Hepatic stellate cell (primary cell): ENCODE results near the gene PHF12.
A peak's percentile ranks its signal among the peaks of the same experiment; 100 is the strongest.

Experiments used
- DNase-seq: peaks from one replicate; pipeline ENCODE4 v3.0.0; 2011; ENCODE audit warnings: low spot score

The PHF12 gene

DNA sequence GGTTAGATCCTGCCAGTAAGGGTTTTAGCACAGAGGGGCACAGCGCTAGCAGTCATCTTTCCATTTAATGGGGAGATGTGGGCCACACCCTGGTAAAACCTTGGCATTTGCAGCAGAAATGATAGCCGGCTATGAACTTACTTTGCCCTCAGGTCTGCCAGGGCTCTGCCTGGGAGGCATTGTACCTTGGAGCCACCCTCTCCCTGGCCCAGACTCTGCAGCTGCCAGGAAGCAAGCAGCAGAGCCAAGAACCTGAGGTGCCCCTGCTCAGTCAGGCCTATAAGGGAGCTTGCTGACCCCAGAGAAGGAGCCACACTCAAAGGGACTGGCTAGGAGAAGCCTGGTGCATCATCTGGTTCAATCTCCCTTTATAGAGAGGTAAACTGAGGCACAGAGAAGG, 23.7 kb upstream of the PHF12 start:
- DNase-seq = no peak

DNA sequence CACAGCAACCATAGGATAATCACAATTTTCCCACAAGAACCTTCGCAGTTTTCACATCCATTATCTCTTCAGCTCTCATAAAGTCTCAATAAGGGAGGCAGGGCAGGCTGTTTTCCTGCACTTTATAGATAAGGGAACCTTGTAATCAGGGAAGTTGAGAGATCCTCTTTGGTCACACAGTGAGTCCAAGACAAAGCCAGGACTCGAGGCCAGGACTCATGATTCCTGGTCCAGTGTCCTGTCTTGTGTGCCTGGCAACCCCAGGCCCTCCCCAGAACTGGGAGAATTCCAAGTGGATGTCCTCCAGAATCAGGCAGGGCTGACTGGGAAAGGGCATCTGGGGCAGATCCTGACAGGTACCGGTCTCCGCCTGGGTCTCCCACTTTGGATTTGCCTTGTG, 23.1 kb upstream of the PHF12 start:
- no peak for DNase-seq

DNA sequence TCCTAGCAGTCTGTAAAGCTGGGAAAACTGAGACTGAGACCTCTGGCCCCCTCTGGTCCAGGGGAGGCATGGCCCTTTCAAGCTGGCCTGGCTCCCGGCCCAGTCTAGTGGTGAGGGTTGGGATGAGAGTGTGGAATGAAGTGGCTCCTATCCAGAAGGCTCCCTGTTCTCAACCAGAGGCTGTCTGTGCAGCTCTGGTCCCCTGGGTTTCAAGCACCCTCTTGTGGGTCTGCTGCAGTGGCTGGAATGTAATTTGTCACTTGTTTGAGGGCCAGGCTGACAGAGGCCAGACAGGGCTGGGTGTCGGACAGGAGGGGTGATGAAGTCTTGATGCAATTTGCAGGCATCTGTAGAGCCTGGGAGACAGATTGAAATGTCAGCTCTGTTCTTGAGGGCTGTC, 22.1 kb upstream of the PHF12 start:
- DNase-seq = peak; percentile 69

DNA sequence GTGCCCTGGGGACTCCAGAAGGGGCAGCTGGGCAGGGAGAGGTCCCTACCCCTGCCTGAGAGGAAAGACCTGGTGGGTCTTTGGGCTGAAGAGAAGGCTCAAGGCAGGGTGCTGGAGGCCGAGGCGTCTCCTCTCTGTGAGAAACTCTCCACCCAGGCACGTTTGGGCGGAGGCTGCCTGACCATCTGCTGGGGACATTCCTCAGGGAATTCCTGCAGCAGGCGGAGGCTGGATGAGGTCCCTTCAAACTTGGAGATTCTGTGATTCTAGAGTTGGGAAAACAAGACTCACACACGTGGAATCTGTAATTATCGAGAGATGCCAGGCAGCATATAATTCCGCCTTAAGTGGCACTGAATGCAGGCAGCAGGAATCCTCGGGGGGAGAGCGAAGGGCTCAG, 21.1 kb upstream of the PHF12 start:
- DNase-seq = no peak

DNA sequence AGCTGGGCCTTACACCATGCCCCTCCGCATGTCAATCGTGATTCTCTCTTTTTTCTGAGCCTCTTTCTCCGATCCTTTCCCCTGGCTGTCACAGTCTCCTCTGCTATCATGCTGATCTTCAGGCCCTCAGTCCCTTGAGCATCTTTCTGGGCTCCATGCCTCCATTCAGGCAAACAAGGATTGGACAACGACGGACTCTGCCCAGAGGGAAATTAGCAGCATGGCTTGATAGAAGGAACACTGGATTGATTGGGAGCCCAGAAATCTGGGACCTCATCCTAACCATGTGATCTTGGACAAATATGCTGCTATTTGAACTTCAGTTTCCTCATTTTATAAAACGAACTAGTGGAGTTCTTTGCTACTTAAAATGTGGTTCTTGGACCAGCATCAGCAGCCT, 19.6 kb upstream of the PHF12 start:
- DNase-seq = no peak

DNA sequence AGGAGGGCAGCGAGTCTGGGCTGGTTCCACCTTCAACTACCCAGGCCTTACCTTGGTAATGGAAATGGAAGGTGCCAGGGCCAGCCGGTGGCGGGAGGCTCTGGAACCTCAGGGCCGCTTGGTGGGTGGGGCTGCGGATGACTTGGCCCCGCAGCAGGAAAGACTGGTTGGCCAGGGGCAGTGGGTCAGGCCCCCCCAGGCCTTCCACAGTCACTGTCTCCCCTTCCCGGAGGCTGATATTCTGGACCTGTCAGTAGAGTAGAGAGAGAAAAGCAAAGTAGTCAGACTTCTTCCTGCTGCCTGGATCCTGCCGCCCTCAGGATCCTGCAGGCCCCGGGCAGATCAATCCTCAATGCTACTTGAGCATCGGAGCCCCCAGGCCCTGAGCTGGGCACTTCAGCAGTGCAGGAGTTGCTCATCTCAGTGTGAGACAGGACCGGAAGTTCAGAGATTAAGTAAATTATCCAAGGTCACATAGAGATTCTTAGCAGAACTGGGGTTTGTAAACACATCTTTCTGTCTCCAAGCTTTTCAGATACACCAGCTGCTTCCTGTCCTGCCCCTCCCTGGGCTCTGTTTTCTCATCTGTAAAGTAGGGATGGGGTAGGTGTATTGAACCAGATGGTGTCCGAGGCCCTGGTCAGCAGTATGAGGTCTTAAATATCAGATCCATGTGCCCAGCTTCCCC, 18.5 kb upstream of the PHF12 start:
- no peak for DNase-seq

DNA sequence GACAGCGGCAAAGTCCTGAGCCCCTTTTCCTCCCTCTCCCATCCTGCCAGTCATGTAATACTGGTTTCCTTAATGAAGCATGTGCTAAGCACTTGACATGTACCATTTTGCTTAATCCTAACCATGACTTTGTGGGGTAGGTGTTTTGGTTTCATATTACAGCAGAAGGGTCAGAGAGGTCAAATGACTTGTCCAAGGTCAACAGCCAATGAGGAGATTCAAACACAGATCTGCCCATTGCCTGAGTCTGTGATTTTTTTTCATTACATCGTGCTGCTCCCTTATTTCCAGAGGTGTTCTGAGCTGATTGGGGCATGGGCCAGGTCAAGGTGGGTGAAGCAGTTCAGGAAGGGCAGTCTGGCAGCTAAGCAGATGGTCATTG, 17.6 kb upstream of the PHF12 start:
- no peak for DNase-seq

DNA sequence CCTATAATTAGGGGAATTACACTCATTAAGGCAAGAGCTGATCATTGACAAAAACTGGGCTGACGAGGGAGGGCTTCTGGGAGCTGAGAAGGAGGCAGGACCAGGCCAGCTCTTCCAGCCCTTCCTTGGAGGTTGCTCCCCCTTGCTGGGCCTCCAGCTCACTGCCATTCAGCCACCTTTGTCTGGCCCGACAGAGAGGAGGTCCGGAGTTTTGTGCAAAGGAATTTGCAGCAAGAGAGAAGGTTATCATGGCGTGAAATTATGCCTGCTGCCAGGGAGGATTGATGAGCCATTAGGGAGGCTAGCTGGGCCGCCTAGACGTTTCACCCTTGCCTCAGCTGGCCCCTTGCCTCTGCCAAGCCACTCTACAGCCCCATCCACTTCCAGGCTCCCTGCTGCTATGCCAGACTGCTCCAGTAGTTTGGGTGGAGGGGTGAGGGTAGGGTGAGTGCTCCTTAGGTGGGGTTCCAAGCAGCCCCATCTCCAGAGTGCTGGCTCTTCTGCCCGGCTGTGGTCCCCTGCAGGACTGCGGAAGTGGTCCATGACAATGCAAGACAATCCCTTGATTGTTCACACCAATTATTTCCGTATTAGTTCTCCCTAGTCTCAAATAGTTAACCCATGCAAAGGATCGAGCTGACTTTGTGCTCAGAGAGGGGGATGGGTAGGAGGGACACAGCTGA, 17.1 kb upstream of the PHF12 start:
- no peak for DNase-seq

DNA sequence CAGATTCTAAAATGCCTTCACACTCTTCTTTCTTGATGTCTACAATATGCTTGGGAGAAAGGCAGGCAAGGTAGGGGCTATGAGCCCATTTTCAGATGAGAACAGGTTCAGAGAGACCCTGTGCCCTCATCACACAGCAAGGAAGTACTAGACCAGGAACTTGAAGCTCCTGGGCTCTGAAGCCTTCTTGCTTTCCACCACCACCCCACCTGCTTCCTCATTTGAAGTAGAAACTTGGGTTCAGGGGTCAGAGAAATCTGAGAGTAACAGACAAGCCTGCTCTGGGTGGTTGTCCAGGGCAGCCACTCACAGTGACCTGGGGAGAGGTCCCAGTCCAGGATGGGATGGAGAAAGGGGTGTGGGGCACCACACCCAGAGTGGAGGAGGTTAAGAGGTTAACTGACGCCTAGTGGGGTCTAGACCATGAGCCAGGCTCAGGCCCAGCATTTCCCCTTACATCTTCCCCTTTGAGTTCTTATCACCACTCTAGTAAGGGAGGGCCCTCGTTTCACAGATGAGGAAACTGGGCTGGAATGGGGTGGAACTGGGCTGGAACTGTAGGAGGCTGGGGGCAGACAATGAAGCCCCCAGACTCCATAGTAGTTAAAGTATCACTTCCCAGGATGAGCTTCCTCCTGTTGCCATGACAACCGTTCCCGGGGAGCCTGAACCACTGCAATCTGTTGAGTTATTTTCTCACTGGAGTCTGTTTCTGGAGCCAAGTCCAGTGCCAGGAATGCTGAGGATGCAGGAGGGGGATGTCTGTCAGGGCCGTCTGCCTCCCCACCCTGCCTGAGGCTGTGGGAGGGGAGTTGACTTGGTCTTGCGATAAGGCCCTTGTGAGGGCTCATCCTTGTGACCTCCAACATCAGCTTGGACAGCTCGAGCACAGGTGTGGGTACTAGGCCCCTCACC, 16.2 kb upstream of the PHF12 start:
- no peak for DNase-seq

DNA sequence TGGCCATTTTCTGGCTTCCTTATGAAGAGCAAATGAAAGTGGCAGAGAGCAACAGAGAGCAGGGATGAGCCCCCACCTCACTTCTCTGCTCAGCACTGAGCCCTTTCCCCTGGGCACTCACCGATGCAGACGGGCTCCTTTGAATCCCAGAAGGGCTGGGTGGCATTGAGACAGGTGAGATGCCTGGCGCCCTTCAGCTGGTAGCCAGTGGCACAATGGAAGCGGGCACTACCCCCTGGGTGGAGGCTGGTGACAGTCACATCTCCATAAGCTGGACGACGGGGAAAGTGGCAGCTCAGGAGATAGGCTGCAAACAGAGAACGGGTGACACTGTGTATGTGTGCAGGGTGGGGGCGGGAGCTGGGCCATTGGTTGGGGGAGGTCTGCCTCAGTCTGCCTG, 12.5 kb upstream of the PHF12 start:
- DNase-seq = no peak

DNA sequence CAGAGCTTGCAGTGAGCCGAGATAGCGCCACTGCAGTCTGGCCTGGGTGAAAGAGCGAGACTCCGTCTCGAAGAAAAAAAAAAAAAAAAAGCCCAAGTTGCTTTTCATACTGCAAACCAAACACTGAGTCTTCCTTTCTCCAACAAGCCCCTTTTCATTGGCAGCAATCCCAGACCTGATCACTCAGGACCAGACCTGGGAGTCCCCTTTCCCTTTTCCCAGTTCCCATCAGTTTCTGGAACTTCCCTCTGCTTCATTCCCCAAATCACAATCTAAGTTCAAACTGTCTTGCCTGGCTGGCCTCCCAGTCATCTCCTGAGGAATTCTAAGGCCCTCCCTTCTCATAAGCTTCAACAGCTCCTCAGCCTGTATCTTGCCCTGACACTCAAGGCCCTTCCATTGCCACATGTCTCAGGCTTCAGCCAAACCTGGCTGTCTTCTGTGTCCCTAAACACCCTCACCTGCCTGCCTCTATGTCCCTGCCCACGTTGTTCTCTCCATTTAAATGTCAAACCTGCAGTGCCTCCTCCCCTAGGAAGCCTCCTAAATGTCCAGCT, 11.8 kb upstream of the PHF12 start:
- DNase-seq = no peak

DNA sequence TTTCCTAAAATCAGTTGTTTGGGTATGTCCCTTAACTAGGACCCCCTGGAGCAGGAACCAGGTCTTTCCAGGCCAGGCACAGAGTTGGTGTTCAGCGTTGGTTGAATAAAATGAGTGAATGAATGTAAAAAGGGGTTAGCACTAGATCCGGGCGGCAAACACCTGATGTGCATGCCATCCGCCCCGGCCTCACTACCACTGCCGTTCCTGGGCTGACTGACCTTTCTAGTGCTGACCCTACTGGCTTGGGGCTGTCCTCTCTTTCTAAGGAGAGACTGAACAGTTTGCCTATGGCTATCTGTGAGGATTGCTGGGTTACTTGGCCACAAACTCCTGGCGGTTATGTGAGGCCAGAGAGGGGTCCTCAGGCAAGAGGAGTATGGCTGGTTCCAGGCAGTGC, 10.1 kb upstream of the PHF12 start:
- DNase-seq = no peak

DNA sequence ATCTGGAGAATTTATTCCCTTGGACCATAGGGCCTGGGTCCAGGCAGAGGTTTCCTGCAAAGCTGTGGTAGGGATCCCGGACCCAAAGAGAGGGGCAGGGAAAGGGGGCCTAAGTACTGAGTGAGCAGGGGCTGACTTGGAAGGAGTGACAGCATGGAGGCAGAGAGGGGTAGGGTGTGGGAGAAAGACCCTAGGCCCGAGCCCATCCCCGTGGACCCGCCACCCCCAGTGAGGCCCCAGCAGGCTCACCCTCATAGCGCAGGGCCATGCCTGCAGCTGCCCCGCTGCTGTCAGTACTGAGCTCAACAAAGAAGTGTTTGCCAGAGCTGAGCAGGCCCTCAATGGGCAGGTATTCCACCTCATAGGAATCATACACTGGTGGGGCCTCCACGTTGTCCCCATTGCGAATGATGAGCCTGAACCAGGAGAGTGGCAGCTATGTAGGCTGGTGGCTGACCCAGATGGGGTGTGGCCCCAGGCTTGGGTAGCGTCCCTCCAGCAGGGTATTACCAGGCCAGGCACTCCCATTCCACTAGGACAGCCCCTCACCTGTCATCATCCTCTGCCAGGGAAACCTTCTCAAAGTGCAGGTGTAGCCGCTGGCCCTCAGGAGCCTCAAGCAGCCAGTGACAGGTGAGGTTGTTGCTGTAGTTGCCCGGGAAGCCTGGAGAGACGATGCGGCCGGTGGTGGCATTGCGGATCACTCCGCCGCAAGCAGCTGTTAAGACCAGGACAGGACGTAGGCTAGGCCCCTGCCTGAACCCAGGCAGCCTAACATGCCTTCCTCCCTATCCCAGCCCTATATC, 9.1 kb upstream of the PHF12 start:
- DNase-seq = no peak

DNA sequence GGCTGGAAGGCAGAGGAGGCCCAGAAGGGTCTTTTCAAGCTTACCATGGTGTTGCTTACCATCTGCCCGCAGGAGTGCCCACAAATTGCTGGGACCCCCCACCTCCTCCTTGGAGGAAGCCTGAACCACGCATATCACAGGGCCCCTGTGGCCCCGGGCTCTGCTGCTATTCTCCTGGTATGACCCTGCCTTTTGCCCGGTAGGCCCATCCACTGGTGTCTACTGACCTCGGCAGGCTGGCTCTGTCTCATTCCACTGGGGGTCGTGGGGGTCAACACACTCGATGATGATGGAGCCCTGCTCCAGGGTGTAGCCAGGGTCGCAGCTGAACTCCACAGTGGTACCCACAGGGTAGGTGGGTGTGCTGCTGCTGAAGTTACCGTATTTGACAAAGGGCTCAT, 8.2 kb upstream of the PHF12 start:
- no peak for DNase-seq

DNA sequence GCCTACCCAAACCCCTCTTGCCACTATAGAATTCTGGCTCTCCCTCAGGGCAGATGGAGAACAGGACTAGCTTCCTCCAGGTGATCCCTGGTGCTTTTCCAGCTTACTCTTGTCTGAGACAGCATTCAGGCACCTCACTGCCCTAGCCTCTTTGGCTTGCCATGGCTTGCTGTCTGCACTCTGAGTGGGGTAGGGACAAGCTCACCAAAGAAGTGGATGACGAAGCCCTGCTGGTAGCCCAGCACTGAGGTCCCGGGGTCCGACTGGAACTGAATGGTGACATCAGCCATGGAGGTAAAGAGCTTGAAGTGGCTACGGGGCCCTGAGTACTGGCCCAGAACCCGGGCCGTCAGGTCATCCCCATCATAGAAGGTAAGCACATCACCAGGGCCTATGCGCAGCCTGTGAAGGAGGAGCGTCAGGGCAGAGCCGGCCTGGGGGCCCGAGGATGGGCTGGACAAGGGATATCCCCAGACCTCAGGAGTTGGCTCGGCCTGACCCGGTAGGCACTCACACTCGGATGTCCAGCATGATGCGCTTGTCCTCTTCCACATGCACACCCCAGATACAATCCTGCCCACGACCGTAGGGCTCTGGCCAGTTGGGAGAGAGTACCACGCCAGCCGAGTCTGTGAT, 7.6 kb upstream of the PHF12 start:
- no peak for DNase-seq

DNA sequence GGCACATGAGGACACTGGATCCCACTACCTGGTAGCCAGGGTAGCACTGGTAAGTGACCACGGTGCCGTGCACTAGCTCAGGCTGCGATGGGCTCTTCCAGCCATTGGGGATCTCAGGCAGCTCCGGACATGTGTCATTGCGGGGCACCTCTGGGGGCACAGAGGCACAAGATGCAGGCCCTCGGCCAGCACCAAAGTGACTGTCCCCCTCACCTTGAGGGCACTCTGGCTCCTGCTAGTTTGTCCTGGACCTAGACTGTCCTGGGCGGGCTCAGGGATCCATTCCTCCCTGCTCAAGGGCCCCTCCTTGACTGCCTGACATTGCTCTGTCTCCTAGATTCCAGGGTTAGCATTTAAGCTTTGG, 6.7 kb upstream of the PHF12 start:
- no peak for DNase-seq

DNA sequence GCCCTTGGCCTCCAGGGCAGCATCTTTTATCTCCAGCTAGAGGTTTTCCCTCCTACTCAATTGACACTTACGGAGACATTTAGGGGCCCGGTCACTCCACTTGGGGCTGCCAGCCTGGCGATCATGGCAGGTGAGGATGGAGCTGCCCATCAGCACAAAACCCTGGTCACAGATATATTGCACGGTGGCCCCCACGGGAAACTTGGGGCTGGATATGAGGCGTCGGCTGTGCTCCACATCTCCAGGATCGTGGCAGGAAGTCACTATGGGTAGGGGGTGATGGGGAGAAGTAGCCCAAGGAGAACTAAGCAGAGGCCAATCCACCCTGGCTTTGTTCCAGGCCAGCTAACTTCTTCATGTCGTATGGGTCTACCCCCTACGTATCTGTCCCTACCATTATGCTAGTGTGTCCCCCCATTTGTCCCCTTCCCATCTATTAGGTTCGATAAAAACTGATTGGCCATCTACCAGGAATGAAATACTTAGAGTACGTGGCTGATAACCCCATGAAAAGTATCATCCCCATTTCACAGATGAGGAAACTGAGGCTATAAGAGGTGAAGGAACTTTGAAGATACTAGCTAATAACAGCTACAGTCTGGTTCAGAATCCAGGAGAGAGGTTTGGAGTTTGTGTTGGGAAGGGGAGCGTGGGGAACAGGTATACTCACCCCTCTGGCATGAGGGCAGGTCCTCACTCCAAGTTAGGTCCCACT, 6.1 kb upstream of the PHF12 start:
- no peak for DNase-seq

DNA sequence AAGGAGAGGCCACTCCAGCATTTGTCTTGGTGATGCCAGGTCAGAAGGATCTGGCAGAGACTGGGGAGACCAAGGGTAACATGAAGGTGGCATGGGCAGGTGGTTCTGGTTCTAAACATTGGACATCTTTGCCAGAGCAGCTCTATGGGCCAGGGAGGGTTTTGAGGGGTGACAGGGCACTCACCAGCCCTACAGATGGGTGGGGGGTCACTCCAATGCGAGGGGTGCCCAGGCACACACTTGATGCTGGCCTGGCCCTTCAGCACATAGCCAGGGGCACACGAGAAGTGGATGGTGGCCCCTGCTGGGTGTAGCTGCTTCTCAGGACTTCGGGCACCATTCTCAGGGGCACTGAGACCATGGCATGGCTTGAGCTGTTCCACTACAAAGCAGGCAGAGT, 5.5 kb upstream of the PHF12 start:
- DNase-seq = no peak

DNA sequence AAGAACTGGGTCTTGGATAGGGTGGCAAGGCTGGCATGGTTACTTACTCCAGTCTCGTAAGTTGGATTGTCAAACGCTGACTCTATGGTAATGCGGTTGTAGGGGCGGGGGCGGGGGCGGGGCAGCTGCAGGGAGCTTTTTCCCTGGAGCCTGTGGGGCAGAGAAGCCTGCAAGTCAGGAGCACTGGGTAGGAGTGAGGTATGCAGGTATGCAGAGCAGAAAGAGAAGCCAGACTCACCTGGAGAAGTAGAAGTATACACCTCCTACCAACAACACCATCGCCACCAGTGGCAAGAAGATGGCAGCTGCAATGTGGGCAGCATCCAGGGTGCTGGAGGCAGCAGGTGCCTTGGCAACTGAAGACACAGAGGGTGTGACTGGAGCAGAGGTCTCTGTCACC, 4.8 kb upstream of the PHF12 start:
- DNase-seq = peak; percentile 2

DNA sequence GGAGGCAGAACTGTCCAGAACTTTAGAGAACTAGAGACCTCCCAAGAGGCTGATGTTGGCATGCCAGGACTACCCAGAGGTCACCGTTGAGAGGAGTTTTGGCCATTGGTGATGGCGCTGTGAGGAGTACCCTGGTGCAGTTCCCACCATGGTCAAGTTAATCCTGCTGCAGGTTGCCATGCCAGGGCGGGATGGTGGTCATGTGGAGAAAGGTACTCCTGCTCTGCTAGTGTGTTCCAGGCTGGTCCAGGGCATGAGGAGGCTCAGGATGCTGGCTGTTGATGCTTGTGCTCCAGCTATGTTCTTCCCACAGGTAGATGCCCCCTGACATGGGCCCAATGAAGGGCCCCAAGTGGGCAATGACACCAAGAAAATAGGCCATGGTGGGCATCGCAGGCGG, 4.1 kb upstream of the PHF12 start:
- DNase-seq = no peak

DNA sequence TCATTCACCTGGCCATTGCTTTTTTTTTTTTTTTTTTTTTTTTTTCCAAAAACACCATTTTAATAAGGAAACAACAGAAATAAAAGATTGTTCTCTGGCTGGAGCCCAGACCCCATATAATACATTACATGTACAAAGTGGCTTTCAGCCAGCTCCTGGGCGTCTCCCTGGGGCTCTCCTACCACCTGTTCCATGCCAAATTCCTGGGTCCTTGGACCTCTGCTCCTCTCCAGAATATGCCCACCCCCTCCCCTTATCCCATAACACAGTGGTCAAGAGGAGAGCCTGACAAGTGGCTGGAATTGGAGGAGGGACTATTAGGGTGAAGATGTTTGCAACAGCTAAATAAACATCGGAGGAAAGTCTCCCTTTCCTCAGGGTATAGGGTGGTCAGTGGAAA, 3.6 kb upstream of the PHF12 start:
- no peak for DNase-seq
